Stimulated activated CD4-positive, alpha-beta T cell treated with anti-CD3 and anti-CD28 coated beads, Interleukin-2, amount 100 ng/mL, for 24 hours (primary cell): ENCODE data around the gene LIME1.

Experiments used
- DNase-seq, 2 donors: peaks; one replicate each; pipeline ENCODE4 v3.0.0-alpha.2; 2020

LIME1 gene, protein sequence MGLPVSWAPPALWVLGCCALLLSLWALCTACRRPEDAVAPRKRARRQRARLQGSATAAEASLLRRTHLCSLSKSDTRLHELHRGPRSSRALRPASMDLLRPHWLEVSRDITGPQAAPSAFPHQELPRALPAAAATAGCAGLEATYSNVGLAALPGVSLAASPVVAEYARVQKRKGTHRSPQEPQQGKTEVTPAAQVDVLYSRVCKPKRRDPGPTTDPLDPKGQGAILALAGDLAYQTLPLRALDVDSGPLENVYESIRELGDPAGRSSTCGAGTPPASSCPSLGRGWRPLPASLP

GRCh38 chr20:63735859-63736718, at the start of gene LIME1:
Gene LIME1 (plus strand): TSS chr20:63736664. CDS start chr20:63737550, 886 bp downstream.
- peak; percentile 64 for DNase-seq

- no peak for DNase-seq
Measured at GRCh38 chr20:63687419-63688178, 48.9 kb upstream of the LIME1 start.

DNA sequence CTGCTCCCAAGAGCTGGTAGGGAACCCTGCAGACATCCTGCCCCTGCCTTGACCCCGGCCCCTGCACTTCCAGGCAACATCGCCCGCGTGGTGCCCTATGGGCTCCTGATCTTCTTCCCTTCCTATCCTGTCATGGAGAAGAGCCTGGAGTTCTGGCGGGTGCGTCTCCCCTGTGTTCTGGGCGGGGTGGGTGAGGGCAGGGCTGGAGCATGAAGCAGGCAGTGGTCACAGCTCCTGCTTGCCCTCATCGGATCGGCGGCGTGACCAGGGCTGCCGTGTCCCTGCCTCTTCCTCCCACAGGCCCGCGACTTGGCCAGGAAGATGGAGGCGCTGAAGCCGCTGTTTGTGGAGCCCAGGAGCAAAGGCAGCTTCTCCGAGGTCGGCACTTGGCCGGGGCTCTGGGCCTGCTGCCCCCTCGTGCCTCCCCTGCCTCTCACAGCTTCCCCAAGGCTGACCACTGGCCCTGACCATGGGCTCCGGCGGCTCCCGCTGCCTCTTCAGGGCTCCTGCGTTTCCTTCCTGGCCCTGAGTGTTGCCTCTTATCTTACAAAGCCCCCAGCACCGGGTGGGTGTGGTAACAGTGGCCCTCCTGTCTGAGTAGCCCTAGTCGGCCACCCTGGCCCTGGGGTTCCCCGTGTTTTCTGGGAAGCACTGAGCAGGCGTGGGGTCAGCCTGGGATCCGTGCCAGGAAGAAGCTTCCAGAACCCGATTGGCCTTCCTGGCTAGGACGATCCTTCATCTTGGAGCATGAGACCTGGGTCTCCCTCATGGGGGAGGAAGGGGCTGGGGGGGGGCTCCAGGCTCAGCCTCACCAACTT, 48.0 kb upstream of the LIME1 start:
- no peak for DNase-seq

DNA sequence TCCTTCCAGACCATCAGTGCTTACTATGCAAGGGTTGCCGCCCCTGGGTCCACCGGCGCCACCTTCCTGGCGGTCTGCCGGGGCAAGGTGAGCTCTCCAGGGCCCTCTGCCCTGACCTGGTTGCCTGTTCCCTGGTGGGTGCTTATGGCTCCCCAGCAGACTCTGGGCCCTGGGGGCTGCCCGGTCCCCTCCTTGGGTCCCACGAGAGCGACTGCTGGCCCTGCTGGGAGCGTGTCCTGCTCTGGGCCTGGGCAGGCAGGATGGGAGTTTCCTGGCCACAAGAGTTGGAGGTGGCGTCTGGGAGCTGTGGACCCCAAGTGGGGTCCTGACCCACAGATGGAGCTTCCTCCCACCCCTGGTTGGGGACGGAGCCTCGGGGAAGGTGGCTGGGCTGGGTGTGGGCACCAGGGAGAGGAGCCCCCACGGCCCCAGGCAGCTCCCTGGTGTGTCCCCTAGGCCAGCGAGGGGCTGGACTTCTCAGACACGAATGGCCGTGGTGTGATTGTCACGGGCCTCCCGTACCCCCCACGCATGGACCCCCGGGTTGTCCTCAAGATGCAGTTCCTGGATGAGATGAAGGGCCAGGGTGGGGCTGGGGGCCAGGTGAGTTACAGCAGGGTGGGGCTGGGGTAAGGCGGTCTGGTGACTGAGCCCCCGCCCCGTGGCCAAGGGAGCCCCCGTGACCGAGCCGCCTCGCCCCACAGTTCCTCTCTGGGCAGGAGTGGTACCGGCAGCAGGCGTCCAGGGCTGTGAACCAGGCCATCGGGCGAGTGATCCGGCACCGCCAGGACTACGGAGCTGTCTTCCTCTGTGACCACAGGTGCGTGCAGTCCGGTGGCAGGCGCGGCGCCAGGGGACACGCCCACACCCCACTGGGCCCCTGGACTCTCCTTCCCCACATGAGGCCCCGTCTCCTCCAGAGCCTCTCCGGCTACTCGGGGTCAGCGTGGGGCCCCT, 47.1 kb upstream of the LIME1 start:
- no peak for DNase-seq

- no peak for DNase-seq
Measured at GRCh38 chr20:63690003-63690897, 46.2 kb upstream of the LIME1 start.

DNA sequence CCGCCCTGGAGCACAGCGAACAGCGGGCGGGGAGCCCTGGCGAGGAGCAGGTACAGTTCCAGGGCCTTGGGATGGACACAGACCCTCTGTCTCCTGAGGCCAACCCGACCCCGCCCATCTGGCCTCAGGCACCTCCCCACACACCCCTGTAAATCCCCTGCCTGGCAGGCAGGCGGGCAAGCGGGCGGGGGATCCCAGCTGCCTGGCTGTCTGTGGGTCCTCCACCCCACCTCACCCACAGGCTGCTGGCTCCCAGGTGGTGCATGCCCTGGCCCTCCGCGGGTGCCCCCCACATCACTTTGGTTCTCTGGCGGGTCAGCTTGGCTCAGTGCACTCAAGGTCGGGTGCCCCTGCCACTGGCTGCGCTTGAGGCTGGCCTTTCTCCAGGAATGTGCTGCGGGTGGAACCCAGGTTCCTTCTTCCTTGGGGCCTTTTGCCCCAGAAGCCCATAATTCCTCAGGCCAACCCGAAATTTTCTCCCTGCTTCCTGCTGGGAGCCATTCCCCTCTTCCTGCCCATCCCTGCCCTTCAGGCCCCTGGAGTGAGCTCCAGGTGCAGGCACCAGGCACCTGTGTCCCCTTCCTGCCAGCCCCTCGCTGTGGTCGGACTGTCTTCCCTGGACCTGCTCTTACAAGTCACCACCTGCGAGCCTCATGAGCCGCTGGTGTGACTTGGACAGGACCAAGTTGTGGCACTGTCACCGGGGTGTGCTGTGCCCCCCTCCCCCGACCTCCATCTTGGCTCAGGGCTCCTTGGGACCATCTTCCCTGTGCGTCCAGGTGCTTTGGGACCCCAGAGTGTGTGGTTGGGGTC, 45.4 kb upstream of the LIME1 start:
- DNase-seq = no peak

- DNase-seq = no peak
Measured at GRCh38 chr20:63691711-63692435, 44.6 kb upstream of the LIME1 start.

GRCh38 chr20:63692436-63693082, 43.9 kb upstream of the LIME1 start:
- DNase-seq = no peak

DNA sequence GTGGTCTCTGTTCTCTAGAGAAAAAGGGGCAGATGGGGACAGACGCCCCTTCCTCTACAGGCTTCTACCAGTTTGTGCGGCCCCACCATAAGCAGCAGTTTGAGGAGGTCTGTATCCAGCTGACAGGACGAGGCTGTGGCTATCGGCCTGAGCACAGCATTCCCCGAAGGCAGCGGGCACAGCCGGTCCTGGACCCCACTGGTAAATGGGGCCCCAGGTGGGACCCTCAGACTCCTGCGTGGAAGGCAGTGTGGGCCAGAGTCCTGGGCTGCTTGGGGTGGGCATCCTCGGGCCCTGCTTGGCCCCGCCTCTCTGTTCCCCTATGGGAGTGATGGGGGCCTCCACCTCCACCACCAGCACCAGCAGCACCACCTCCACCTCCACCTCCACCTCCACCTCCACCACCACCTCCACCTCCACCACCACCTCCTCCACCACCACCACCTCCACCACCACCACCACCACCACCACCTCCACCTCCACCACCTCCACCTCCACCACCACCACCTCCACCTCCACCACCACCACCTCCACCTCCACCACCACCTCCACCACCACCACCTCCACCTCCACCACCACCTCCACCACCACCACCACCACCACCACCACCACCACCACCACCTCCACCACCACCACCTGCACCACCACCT, 43.3 kb upstream of the LIME1 start:
- DNase-seq = no peak

DNA sequence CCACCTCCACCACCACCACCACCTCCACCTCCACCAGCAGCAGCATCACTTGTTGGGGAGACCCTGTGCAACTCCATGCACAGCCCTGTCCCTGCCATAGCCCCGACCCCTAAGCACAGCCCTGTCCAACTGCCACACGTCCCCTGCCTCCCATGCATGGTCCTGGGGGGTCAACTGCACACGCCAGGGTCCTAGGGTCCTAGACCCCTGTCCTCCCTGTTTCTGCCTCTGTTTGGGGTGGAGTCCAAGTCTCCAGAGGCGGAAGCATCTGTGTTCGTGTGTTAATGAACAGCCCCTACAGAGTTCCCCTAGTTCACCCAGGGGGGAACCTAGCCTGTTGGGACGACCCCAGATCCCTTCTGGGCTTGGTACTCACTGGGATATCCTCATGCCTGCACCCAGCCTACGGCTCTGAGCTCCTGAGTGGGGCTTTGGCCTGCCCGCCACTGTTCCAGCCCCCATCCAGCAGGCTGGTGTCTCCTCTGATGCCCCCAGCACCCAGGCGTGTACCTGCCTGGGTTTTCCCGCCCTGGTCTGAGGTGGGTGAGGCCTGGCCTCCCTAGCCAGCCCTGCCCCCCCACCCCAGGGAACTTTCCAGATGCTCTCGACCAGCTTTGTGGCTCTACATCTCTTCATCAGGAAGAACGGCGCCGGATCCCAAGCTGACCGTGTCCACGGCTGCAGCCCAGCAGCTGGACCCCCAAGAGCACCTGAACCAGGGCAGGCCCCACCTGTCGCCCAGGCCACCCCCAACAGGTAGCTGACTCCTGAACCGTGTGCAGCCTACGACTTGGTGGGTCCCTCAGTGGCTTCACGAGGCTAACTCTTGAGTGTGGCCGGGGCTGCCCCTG, 42.5 kb upstream of the LIME1 start:
- no peak for DNase-seq

GRCh38 chr20:63694584-63695423, 41.7 kb upstream of the LIME1 start:
- no peak for DNase-seq

GRCh38 chr20:63695424-63696305, 40.8 kb upstream of the LIME1 start:
- DNase-seq = no peak

- DNase-seq = no peak
Measured at GRCh38 chr20:63696306-63696627, 40.2 kb upstream of the LIME1 start.

- peak in 1 of 2 donors; percentile 47 for DNase-seq
Measured at GRCh38 chr20:63696628-63697356, 39.7 kb upstream of the LIME1 start, which contains the start of gene TNFRSF6B. Gene TNFRSF6B (plus strand): TSS chr20:63696652. CDS start chr20:63696768, 116 bp downstream.
